Measurements from ENCODE around the gene INSR. TPM values are rescaled to one million over a fixed set of nuclear protein-coding genes. Genes with fewer than 3 reads are reported as not detected.

Gene INSR
- total RNA-seq, 1 donor from 2014 or later, result 7.9 TPM

- Mint-ChIP-seq H3K27me3 (ENCODE audit: low read depth, unreplicated experiment) (peaks cover 6% of the 10 kb centered on the region), H3K4me1 (ENCODE audit: low read depth, unreplicated experiment) (no peaks in the 10 kb centered on the region), H3K36me3 (ENCODE audit: low read depth, unreplicated experiment) (no peaks in the 10 kb centered on the region), H3K9me3 (ENCODE audit: unreplicated experiment) (no peaks in the 10 kb centered on the region), H3K27ac (ENCODE audit: unreplicated experiment) (no peak overlapping the region), H3K4me3 (ENCODE audit: unreplicated experiment) (no peak overlapping the region)
- Histone ChIP-seq H3K27me3 (ENCODE audit: insufficient read depth, low read length) (no peaks in the 10 kb centered on the region), H3K27ac (ENCODE audit: low read depth, low read length) (no peak overlapping the region), H3K9ac (ENCODE audit: low read length) (no peak overlapping the region), H3K4me2 (ENCODE audit: low read length) (no peak overlapping the region), H3K4me1 (ENCODE audit: insufficient read depth, low read length) (no peaks in the 10 kb centered on the region), H2AFZ (ENCODE audit: low read depth, low read length) (no peak overlapping the region), H3K36me3 (ENCODE audit: insufficient read depth, low read length) (no peaks in the 10 kb centered on the region), H4K20me1 (ENCODE audit: insufficient read depth, low read length) (peaks cover 4% of the 10 kb centered on the region), H3K79me2 (ENCODE audit: insufficient read depth, low read length) (no peaks in the 10 kb centered on the region), H3K4me3 (ENCODE audit: insufficient read depth, low read depth, low read length) (no peak overlapping the region), H3K9me3 (ENCODE audit: insufficient read depth, low read depth, low read length) (no peaks in the 10 kb centered on the region)
- FAIRE-seq, result no peak
- TF ChIP-seq EZH2 (IDR thresholded peaks at IDR 0.05; ENCODE audit: insufficient read depth, low read length), result no peak
- TF ChIP-seq, protein P1, sequence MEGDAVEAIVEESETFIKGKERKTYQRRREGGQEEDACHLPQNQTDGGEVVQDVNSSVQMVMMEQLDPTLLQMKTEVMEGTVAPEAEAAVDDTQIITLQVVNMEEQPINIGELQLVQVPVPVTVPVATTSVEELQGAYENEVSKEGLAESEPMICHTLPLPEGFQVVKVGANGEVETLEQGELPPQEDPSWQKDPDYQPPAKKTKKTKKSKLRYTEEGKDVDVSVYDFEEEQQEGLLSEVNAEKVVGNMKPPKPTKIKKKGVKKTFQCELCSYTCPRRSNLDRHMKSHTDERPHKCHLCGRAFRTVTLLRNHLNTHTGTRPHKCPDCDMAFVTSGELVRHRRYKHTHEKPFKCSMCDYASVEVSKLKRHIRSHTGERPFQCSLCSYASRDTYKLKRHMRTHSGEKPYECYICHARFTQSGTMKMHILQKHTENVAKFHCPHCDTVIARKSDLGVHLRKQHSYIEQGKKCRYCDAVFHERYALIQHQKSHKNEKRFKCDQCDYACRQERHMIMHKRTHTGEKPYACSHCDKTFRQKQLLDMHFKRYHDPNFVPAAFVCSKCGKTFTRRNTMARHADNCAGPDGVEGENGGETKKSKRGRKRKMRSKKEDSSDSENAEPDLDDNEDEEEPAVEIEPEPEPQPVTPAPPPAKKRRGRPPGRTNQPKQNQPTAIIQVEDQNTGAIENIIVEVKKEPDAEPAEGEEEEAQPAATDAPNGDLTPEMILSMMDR (IDR thresholded peaks at IDR 0.05; ENCODE audit: insufficient read depth, low read depth, low read length), result no peak
- DNase-seq (ENCODE audit: low read depth), result no peak
These were observed 70.8 kb downstream of the INSR start for GRCh38 chr19:7223429-7223828.

- no peak for TF ChIP-seq EZH2 (IDR thresholded peaks at IDR 0.05; ENCODE audit: insufficient read depth, low read length)
- TF ChIP-seq, protein P1 (IDR thresholded peaks at IDR 0.05; ENCODE audit: insufficient read depth, low read depth, low read length), result no peak
- Histone ChIP-seq H3K9ac (ENCODE audit: low read length) (no peak overlapping the region), H3K36me3 (ENCODE audit: insufficient read depth, low read length) (no peaks in the 10 kb centered on the region), H3K4me1 (ENCODE audit: insufficient read depth, low read length) (no peaks in the 10 kb centered on the region), H3K4me3 (ENCODE audit: insufficient read depth, low read depth, low read length) (no peak overlapping the region), H2AFZ (ENCODE audit: low read depth, low read length) (no peak overlapping the region), H4K20me1 (ENCODE audit: insufficient read depth, low read length) (peaks cover 4% of the 10 kb centered on the region), H3K9me3 (ENCODE audit: insufficient read depth, low read depth, low read length) (no peaks in the 10 kb centered on the region), H3K79me2 (ENCODE audit: insufficient read depth, low read length) (no peaks in the 10 kb centered on the region), H3K27me3 (ENCODE audit: insufficient read depth, low read length) (no peaks in the 10 kb centered on the region), H3K27ac (ENCODE audit: low read depth, low read length) (no peak overlapping the region), H3K4me2 (ENCODE audit: low read length) (no peak overlapping the region)
- H3K27me3 Mint-ChIP-seq (ENCODE audit: low read depth, unreplicated experiment), result peaks cover 3% of the 10 kb centered on the region
- peaks cover 2% of the 10 kb centered on the region for H3K4me1 Mint-ChIP-seq (ENCODE audit: low read depth, unreplicated experiment)
- no peaks in the 10 kb centered on the region for H3K36me3 Mint-ChIP-seq (ENCODE audit: low read depth, unreplicated experiment)
- no peak for DNase-seq (ENCODE audit: low read depth)
- no peak for FAIRE-seq
- no peak overlapping the region for H3K27ac Mint-ChIP-seq (ENCODE audit: unreplicated experiment)
- H3K9me3 Mint-ChIP-seq (ENCODE audit: unreplicated experiment), result no peaks in the 10 kb centered on the region
- no peak overlapping the region for H3K4me3 Mint-ChIP-seq (ENCODE audit: unreplicated experiment)
These were observed 75.2 kb downstream of the INSR start for GRCh38 chr19:7219056-7219455.

GRCh38 chr19:7217861-7218260 lies 76.4 kb downstream of the INSR start:
- DNase-seq (ENCODE audit: low read depth) (no peak), FAIRE-seq (no peak)
- Histone ChIP-seq H3K9ac (ENCODE audit: low read length) (no peak overlapping the region), H3K4me3 (ENCODE audit: insufficient read depth, low read depth, low read length) (no peak overlapping the region), H3K36me3 (ENCODE audit: insufficient read depth, low read length) (no peaks in the 10 kb centered on the region), H3K4me1 (ENCODE audit: insufficient read depth, low read length) (no peaks in the 10 kb centered on the region), H4K20me1 (ENCODE audit: insufficient read depth, low read length) (peaks cover 4% of the 10 kb centered on the region), H3K27ac (ENCODE audit: low read depth, low read length) (no peak overlapping the region), H3K9me3 (ENCODE audit: insufficient read depth, low read depth, low read length) (no peaks in the 10 kb centered on the region), H3K79me2 (ENCODE audit: insufficient read depth, low read length) (no peaks in the 10 kb centered on the region), H3K27me3 (ENCODE audit: insufficient read depth, low read length) (no peaks in the 10 kb centered on the region), H2AFZ (ENCODE audit: low read depth, low read length) (no peak overlapping the region), H3K4me2 (ENCODE audit: low read length) (no peak overlapping the region)
- peaks cover 3% of the 10 kb centered on the region for H3K27me3 Mint-ChIP-seq (ENCODE audit: low read depth, unreplicated experiment)
- H3K9me3 Mint-ChIP-seq (ENCODE audit: unreplicated experiment), result no peaks in the 10 kb centered on the region
- H3K27ac Mint-ChIP-seq (ENCODE audit: unreplicated experiment), result no peak overlapping the region
- peaks cover 4% of the 10 kb centered on the region for H3K4me1 Mint-ChIP-seq (ENCODE audit: low read depth, unreplicated experiment)
- H3K4me3 Mint-ChIP-seq (ENCODE audit: unreplicated experiment), result no peak overlapping the region
- no peak for TF ChIP-seq EZH2 (IDR thresholded peaks at IDR 0.05; ENCODE audit: insufficient read depth, low read length)
- TF ChIP-seq, protein P1 (IDR thresholded peaks at IDR 0.05; ENCODE audit: insufficient read depth, low read depth, low read length), result no peak
- no peaks in the 10 kb centered on the region for H3K36me3 Mint-ChIP-seq (ENCODE audit: low read depth, unreplicated experiment)

Data from astrocyte (in vitro differentiated cells and primary cell).